ENCODE results near the gene PCDHB5.
"Not testable (repeated sequence)": the region's sequence is repeated elsewhere in the genome, so short reads cannot be mapped to it uniquely, and the experiment has no call there.

Gene PCDHB5

GRCh38 chr5:141135030-141135717 lies at the start of gene PCDHB5:
PCDHB5 (plus strand) TSS chr5:141135206; CDS start chr5:141135435, 229 bp downstream.
- DNase-seq (ENCODE audit: low read depth in 2 of 2, low spot score in 1 of 2) = no peak

DNA sequence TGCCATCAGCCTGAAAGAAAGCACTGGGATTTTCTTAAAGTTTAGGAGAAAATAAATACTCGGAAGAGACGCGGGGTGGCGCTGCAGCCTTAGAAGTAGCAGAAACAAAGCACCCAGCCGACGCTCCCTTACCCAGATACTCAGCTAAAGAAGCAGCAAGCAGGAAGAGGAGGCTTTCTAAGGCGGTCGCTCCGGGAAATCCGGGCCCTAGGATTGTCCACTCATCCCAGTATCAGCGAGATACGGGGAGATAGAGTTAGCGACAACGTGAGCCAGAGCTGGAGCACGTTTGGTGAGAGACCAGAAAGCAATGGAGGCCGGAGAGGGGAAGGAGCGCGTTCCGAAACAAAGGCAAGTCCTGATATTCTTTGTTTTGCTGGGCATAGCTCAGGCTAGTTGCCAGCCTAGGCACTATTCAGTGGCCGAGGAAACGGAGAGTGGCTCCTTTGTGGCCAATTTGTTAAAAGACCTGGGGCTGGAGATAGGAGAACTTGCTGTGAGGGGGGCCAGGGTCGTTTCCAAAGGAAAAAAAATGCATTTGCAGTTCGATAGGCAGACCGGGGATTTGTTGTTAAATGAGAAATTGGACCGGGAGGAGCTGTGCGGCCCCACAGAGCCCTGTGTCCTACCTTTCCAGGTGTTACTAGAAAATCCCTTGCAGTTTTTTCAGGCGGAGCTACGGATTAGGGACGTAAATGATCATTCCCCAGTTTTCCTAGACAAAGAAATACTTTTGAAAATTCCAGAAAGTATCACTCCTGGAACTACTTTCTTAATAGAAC lies 40.3 kb upstream of the PCDHB5 start, which contains the start of gene PCDHB2:
PCDHB2 (plus strand) TSS at position 135 of the 782 bp plus-strand sequence; CDS start at position 311, 176 bp downstream.
- DNase-seq (ENCODE audit: low read depth in 2 of 2, low spot score in 1 of 2) = no peak

- DNase-seq (ENCODE audit: low read depth in 2 of 2, low spot score in 1 of 2) = no peak
Measured at GRCh38 chr5:141095263-141095641, 39.8 kb upstream of the PCDHB5 start.

DNA sequence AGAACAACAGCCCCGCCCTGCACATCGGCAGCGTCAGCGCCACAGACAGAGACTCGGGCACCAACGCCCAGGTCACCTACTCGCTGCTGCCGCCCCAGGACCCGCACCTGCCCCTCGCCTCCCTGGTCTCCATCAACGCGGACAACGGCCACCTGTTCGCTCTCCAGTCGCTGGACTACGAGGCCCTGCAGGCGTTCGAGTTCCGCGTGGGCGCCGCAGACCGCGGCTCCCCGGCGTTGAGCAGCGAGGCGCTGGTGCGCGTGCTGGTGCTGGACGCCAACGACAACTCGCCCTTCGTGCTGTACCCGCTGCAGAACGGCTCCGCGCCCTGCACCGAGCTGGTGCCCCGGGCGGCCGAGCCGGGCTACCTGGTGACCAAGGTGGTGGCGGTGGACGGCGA lies 38.8 kb upstream of the PCDHB5 start:
- DNase-seq (ENCODE audit: low read depth in 2 of 2, low spot score in 1 of 2) = not testable (repeated sequence)

DNA sequence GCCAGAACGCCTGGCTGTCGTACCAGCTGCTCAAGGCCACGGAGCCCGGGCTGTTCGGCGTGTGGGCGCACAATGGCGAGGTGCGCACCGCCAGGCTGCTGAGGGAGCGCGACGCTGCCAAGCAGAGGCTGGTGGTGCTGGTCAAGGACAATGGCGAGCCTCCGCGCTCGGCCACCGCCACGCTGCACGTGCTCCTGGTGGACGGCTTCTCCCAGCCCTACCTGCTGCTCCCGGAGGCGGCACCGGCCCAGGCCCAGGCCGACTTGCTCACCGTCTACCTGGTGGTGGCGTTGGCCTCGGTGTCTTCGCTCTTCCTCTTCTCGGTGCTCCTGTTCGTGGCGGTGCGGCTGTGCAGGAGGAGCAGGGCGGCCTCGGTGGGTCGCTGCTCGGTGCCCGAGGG lies 38.4 kb upstream of the PCDHB5 start:
- DNase-seq (ENCODE audit: low read depth in 2 of 2, low spot score in 1 of 2) = not testable (repeated sequence)

- DNase-seq (ENCODE audit: low read depth in 2 of 2, low spot score in 1 of 2) = no peak
Measured at GRCh38 chr5:141100243-141100805, 34.7 kb upstream of the PCDHB5 start, which contains the start of gene PCDHB3. PCDHB3 (plus strand) TSS chr5:141100473; CDS start chr5:141100650, 177 bp downstream.

- DNase-seq (ENCODE audit: low read depth in 2 of 2, low spot score in 1 of 2) = no peak
Measured at GRCh38 chr5:141101059-141101458, 33.9 kb upstream of the PCDHB5 start.

GRCh38 chr5:141102070-141102469 lies 32.9 kb upstream of the PCDHB5 start:
- DNase-seq (ENCODE audit: low read depth in 2 of 2, low spot score in 1 of 2) = not testable (repeated sequence)

DNA sequence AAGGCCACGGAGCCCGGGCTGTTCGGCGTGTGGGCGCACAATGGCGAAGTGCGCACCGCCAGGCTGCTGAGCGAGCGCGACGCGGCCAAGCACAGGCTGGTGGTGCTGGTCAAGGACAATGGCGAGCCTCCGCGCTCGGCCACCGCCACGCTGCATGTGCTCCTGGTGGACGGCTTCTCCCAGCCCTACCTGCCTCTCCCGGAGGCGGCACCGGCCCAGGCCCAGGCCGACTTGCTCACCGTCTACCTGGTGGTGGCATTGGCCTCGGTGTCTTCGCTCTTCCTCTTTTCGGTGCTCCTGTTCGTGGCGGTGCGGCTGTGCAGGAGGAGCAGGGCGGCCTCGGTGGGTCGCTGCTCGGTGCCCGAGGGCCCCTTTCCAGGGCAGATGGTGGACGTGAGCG lies 32.5 kb upstream of the PCDHB5 start:
- DNase-seq (ENCODE audit: low read depth in 2 of 2, low spot score in 1 of 2) = not testable (repeated sequence)

- no peak for DNase-seq (ENCODE audit: low read depth in 2 of 2, low spot score in 1 of 2)
Measured at GRCh38 chr5:141105350-141105749, 29.7 kb upstream of the PCDHB5 start.

DNA sequence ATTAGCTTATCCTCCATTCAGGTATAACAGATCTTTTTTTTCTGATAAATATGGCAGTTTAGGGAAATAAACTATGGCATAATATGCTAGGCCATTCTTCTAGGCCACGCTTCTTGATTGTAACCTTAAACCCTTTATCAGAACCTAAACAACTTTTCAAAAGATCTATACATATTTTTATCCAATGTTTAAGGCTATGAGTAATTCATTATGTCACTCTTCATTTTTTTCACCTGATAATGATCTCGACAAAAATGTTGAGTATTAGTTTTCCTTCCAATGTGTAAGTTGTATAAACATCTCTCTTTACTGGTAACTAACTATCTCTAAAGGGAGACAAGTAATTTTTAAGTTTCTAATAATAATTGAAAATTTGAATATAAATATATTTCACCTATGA lies 15.8 kb upstream of the PCDHB5 start:
- DNase-seq (ENCODE audit: low read depth in 2 of 2, low spot score in 1 of 2) = no peak

DNA sequence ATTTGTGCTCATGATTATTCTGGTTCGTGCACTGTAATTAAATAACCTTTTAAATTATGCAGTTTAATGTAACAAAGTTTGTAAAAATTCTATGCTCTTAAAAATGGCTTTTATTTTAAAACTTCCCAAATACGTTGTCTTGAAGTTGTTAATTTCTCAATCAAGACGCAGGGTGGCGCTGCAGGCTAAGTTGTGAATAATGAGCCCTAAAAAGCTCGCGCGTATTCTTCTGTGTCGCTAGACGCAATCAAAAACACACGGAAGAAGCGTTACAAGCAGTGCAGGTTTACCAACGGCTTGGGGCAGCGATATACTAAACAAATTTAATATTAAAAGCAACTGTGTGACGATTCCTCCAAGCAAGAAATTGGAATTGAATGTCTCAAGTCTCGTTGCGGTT lies 13.4 kb upstream of the PCDHB5 start, which contains the start of gene PCDHB4:
PCDHB4 (plus strand) TSS at position 256 of the 400 bp plus-strand sequence. CDS start 181 bp downstream, outside the sequence.
- no peak for DNase-seq (ENCODE audit: low read depth in 2 of 2, low spot score in 1 of 2)

DNA sequence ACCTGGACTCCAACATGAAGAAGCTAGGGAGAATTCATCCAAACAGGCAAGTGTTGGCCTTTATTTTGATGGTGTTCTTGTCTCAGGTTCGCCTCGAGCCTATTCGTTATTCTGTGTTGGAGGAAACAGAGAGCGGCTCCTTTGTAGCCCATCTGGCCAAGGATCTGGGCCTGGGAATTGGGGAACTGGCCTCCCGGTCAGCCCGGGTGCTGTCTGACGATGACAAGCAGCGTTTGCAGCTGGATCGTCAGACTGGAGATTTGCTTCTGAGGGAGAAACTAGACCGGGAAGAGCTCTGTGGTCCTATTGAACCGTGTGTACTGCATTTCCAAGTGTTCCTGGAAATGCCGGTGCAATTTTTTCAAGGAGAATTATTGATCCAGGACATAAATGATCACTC lies 13.0 kb upstream of the PCDHB5 start:
- DNase-seq (ENCODE audit: low read depth in 2 of 2, low spot score in 1 of 2) = no peak

DNA sequence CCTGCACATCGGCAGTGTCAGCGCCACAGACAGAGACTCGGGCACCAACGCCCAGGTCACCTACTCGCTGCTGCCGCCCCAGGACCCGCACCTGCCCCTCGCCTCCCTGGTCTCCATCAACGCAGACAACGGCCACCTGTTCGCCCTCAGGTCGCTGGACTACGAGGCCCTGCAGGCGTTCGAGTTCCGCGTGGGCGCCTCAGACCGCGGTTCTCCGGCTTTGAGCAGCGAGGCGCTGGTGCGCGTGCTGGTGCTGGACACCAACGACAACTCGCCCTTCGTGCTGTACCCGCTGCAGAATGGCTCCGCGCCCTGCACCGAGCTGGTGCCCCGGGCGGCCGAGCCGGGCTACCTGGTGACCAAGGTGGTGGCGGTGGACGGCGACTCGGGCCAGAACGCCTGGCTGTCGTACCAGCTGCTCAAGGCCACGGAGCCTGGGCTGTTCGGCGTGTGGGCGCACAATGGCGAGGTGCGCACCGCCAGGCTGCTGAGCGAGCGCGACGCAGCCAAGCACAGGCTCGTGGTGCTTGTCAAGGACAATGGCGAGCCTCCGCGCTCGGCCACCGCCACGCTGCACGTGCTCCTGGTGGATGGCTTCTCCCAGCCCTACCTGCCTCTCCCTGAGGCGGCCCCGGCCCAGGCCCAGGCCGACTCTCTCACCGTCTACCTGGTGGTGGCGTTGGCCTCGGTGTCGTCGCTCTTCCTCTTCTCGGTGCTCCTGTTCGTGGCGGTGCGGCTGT lies 11.4 kb upstream of the PCDHB5 start:
- not testable (repeated sequence) for DNase-seq (ENCODE audit: low read depth in 2 of 2, low spot score in 1 of 2)

GRCh38 chr5:141127305-141127704 lies 7.7 kb upstream of the PCDHB5 start:
- no peak for DNase-seq (ENCODE audit: low read depth in 2 of 2, low spot score in 1 of 2)

DNA sequence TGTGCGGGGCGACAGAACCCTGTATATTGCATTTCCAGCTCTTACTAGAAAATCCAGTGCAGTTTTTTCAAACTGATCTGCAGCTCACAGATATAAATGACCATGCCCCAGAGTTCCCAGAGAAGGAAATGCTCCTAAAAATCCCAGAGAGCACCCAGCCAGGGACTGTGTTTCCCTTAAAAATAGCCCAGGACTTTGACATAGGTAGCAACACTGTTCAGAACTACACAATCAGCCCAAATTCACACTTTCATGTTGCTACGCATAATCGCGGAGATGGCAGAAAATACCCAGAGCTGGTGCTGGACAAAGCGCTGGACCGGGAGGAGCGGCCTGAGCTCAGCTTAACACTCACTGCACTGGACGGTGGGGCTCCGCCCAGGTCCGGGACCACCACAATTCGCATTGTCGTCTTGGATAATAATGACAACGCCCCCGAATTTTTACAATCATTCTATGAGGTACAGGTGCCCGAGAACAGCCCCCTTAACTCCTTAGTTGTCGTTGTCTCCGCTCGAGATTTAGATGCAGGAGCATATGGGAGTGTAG lies 786 bp downstream of the PCDHB5 start:
- no peak for DNase-seq (ENCODE audit: low read depth in 2 of 2, low spot score in 1 of 2)

DNA sequence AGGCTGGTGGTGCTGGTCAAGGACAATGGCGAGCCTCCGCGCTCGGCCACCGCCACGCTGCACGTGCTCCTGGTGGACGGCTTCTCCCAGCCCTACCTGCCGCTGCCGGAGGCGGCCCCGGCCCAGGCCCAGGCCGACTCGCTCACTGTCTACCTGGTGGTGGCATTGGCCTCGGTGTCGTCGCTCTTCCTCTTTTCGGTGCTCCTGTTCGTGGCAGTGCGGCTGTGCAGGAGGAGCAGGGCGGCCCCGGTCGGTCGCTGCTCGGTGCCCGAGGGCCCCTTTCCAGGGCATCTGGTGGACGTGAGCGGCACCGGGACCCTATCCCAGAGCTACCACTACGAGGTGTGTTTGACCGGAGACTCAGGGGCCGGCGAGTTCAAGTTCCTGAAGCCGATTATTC lies 2.3 kb downstream of the PCDHB5 start:
- DNase-seq (ENCODE audit: low read depth in 2 of 2, low spot score in 1 of 2) = not testable (repeated sequence)

DNA sequence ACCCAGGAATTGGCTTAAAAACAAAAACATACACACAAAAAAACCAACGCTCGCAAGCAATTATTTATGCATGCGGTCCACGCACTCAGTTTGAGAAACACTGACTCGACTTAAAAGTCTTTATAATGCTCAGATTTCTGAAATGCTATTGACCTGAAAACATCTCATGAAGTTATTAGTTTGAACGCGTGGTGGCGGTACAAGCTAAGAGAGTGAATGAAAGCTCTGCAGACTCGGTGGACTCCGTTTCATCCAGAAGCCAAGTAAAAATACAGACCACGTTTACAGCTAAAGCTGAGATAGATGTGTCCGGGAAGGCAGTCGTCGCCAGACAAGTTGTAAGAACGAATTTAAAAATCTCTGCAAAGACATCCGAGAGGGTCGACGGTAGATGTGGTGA lies 14.8 kb downstream of the PCDHB5 start, which contains the start of gene PCDHB6:
PCDHB6 (plus strand) TSS at position 246 of the 400 bp plus-strand sequence. CDS start 201 bp downstream, outside the sequence.
- no peak for DNase-seq (ENCODE audit: low read depth in 2 of 2, low spot score in 1 of 2)

DNA sequence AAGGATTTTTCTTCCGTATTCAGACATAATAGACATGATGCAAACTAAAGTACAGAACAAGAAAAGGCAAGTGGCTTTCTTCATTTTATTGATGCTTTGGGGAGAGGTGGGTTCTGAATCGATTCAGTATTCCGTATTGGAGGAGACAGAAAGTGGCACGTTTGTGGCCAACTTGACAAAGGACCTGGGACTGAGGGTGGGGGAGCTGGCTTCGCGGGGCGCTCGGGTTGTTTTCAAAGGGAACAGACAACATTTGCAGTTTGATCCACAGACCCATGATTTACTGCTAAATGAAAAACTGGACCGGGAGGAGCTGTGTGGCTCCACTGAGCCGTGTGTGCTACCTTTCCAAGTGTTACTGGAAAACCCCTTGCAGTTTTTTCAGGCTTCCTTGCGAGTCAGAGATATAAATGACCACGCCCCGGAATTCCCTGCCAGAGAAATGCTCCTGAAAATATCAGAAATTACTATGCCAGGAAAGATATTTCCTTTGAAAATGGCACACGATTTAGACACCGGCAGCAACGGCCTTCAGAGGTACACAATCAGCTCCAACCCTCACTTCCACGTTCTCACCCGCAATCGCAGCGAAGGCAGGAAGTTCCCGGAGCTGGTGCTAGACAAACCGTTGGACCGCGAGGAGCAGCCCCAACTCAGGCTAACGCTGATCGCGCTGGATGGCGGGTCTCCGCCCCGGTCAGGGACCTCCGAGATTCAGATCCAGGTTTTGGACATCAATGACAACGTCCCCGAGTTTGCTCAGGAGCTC lies 15.4 kb downstream of the PCDHB5 start:
- DNase-seq (ENCODE audit: low read depth in 2 of 2, low spot score in 1 of 2) = no peak

DNA sequence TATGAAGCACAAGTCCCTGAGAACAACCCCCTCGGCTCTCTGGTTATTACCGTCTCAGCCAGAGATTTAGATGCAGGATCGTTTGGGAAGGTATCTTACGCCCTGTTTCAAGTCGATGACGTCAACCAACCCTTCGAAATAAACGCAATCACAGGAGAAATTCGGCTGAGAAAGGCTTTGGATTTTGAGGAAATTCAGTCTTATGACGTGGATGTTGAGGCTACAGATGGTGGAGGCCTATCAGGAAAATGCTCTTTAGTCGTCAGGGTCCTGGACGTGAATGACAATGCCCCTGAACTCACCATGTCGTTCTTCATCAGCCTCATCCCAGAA lies 16.0 kb downstream of the PCDHB5 start:
- no peak for DNase-seq (ENCODE audit: low read depth in 2 of 2, low spot score in 1 of 2)

Measured in stimulated activated CD8-positive, alpha-beta memory T cell treated with anti-CD3 and anti-CD28 coated beads, Interleukin-4, amount 100 ng/mL, for 1 hour (primary cell).